Measurements from ENCODE around the gene OTOGL.
A peak's percentile ranks its signal among the peaks of the same experiment; 100 is the strongest.

Gene OTOGL

DNA sequence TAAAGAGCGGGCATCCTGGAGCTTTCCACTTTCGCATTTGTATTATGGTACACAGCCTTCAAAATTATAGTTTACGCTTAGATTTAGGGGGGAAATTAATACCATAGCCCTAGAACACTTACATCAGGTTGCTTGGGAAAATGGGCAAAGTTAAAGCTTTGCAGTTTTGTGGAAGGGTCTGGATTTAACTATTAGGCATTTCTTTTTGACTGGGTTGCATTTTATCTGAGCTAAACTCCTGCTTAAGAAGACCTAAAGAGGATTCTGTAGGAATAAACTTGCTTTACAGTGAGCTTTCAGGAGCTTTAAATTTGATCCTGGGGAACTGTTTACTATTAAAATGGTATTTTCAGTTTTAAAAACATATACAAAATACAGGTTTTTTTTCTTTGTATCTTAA lies 301.9 kb downstream of the OTOGL start:
- no peak for DNase-seq

DNA sequence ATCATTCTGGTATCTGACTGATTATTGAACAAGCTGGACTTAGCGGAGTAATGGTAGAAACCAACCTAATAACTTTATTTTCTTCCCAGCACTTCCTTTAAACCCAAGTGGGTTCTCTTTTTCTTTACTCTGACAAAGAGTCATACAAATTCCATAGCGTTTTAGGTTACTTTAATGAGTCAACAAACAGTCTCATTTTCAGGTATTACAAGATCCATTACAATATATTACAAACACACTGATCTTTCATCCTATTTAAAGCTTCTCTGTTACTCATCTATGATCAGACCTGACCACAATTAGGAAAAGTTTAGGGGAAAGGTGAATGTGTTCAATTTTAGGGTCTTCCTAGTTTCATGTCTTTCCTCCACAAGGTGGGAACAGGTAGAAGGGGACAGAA lies 305.3 kb downstream of the OTOGL start:
- DNase-seq = no peak

DNA sequence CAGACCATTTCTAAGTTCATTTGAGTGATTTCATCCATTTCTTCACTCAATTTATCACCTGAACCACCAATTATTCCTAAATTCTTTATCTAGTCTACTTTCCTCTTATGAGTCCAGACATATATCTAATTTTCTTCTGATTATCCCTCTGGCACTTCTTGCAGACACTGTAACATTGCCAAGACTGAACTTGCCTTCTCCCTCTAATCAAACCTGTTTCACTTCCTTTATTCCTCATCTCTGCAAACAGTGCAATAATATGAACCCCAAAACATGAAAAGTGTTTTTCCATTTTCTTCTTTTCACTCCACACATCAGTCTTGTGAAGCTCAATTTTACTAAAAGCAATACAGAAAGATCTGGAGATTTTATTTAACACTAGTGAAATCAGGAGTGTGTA lies 306.9 kb downstream of the OTOGL start:
- DNase-seq = no peak

DNA sequence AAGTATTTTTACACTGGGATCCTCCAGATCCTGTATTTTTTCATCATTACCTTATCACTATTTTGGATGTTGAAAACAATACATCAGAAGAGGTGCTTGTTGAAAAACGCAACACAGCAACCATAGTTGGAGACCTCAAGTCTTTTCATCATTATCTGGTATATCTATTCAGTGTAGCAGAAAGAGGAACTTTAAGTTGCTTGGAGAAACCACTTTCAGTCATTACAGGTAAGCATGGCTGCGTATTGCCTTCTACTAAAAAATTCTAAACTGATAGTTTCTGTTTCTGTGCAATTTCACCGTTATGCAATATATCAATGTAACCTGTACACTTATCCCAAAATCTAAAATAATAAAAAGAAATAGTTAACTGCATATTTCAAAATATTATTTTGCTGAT lies 312.4 kb downstream of the OTOGL start:
- no peak for DNase-seq

DNA sequence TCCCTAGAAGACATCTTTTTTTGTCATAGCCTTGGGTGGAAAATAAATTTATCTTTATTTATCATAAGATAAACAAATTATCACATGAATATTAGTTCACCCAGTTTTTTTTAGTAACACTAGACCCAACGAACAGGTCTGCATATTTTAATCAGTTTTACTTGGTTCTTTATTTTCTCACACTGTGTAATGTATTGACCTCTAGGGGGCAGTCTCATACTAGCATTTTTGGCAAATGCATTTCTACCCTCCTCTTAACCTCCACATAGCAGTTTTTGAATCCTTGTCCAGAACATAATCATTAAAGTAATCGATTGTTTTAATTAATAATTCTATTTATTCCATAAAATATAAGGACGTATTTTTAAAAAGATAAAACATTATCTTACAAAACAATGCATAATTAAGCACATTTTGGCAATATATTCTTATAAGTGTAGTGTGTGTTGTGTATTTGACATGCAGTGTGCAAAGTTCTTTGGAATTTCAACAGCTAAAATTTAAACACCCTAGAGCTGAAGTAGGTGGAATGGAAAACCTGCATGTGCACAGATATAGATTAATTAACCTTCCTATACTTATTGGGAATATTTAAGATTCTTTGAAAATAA lies 313.1 kb downstream of the OTOGL start:
- DNase-seq = peak; percentile 16

DNA sequence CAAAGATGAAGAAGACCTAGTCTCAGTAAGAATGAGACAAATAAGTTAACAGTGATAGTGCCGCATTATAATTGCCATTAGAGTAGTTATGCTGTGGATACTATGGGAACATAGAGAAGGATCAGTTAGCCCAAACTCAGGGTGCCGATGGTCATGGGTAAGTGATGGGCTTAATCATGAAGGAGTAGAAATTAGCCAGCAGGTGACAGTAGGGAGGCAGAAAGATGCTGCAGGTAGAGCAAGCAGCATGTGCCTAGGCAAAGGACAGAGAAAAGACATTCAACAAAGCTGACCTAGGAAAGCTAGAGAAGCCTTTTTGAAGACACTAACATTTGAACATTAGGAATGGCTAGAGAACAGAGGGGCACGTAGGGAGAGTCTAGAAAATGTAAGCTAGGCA lies 314.1 kb downstream of the OTOGL start:
- no peak for DNase-seq

DNA sequence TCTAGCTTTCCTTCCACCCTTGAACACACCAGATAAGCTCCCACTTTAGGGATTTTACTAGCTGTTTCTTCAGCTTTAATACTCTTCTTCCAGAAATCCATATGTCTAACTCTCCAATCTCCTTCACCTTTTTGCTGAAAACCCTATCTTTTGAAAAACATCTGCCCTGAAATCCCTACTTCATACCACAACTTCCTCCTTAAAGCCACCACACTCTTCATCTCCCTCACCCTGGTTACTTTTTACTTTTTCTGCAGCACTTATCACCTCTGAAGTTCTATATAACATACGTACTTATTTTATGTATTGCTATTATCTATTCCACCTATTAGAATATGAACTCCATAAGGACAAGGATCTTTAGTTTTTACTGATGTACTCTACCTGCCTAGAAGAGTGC lies 316.1 kb downstream of the OTOGL start:
- no peak for DNase-seq

DNA sequence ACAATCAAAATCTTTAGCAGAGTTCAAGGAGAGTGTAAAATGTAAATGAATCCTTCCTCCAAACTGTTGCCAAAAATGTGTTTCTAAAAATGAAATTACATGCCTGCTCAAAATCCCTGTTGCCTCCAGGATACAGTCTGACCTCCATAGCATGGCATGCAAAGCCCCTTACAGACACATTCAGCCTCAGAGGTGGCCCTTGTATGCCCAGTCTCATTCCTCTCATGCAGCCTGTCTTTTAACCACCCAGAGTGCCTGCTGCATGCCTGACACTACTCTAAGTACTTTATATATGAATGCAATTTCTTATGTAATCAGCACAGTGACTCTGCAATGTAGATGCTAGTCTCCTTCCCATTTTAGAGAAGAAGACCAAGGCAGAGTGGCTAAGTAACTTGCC lies 320.3 kb downstream of the OTOGL start:
- DNase-seq = no peak

DNA sequence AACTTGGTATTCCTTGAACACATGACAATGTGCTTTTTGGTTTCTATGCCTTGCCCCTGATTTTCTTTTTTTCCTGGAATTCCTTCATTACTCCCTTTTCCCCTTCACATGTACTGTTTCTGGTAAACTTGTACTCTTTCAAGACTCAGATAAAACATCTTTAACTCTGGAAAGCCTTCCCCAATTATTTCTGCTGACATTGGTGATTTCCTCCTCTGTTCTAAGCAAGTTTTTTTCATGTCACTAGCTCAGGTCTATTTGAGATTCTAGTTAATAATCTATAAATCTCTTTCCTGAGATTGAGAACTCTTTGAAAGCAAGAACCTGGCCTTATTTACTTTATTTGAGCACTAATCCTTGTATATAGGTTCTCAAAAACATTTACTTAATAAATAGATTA lies 320.7 kb downstream of the OTOGL start:
- DNase-seq = no peak

DNA sequence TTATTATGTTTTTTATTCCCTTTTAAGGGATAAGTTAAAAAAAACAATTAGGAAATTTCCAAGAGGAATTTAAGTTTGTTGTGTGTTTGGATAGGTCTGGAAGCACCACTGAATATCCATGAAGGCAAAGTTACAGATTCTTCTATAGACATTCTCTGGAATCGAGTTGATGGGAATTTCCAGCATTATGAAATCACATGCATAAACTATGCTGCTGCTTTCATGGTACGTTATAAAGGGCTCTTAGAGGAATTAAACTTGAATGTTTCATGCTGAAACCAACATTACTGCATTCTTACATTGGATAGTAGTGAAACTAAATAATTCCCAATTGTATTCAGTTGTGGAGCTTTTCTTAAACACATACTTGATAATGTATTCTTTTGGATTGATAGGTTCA lies 323.2 kb downstream of the OTOGL start:
- DNase-seq = no peak

Measured in NCI-H524 treated with DMSO at 0.1 percent for 48 hours (cell line).